GM18907 (cell line): ENCODE measurements around the gene SEPTIN8.

Experiments
- ATAC-seq: cut with Tn5 transposase; IDR thresholded peaks from one replicate; pipeline ENCODE4 v1.9.1; 2021; ENCODE audit warnings: mild to moderate bottlenecking, moderate library complexity; ENCODE audit not compliant: unreplicated experiment

SEPTIN8 gene

GRCh38 chr5:132714456-132715307, 62.4 kb downstream of the SEPTIN8 start:
- no peak for ATAC-seq

GRCh38 chr5:132708645-132709044, 68.4 kb downstream of the SEPTIN8 start:
- ATAC-seq = no peak

GRCh38 chr5:132704875-132705274, 72.2 kb downstream of the SEPTIN8 start:
- ATAC-seq = no peak
